GM19467 (cell line): ENCODE data around the gene SYT8.

ENCODE experiments used
- ATAC-seq: cut with Tn5 transposase; IDR thresholded peaks from one replicate; pipeline ENCODE4 v1.9.1; 2021; ENCODE audit warnings: mild to moderate bottlenecking, moderate library complexity; ENCODE audit not compliant: unreplicated experiment

SYT8 gene

DNA sequence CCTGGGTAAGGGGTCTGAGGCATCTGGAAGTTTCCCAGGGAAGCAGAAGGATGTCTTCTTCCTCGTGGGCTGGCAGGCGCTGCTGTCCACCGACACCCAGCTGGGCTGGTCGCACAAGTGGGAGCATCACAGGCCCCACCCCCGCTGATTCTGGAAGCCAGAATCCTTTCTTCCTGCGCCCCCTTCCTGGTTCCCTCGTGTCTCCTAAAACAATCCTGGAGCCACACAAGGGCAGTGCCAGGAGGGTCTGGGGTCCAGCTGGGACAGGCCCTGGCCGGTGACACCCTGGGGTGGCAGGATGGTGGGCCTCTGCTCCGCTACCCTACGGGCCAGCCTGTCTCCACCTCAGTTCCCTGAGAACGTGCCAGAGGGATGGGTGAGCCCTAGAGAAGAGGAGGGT lies 22.3 kb downstream of the SYT8 start:
- no peak for ATAC-seq

DNA sequence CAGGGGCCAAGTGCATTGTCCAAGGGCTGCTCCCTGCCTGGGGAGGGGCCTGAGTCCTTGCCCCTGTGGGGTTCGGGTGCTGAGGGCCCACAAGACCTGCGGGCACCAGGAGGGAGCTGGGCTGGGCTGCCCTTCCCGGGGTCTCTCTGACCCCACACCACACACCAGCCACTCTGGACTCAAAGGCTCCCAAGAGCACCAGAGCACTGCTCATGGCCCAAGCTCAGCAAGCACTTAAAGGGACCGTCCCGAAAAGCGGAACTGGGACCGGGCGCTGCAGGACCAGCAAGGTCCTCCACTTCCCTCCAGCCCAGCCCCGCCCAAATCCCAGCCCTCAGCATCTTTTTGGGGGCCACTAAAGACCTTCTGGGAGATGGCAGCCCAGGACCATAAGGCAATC lies 23.4 kb downstream of the SYT8 start:
- ATAC-seq = no peak

DNA sequence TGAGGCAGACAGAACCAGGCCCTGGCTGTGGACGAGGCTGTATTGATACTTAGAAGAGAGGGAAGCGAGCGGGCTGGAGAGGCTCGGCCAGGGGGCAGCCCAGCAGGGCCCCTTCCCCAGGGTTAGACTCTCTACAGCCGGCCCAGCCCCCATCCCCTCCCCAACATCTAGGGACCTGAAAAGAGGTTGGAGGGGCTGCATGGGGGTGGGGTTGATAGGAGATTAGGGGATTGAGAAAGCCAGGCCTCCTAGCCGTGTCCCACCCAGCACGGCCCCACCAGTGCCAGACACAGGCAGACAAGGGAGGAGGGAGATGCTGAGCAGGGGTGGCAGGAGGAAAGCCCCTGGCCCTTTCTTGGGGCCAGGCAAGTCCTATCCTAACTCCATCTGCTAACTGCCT lies 23.8 kb downstream of the SYT8 start:
- ATAC-seq = no peak

DNA sequence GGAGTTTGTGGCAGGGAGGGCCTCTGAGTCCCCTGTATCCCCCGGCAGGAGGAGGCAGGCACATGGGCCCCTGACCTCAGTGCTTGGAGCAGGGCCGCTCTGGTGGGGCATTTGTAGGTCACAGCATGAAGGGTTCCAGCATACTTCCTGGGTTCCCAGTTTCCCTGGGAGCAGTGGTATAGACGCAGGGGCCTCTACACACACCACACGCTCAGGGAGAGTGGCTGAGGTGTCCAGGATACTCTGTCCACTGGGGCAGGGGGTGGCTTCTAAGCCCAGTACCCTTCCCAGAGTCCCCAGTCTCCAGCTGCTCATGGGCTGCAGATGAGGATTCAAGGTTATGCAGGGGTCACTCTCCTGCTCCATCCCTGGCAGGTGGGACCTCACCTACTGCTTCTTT lies 24.2 kb downstream of the SYT8 start:
- no peak for ATAC-seq

DNA sequence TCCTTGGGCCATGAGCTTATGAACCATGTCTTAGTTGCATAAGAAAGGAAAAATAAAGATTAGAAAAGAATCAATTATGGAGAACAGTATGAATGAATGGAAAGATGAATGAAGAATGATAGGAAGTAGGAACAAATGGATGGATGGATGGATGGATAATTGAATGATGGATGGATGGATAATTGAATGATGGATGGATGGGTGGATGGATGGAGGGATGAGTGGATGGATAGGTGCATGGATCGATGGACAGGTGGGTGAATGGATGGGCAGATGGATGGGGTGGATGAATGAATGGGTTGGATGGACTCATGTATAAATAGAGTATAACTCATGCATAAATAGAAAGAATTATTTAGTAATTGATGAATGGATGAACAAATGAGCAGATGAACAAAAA lies 25.3 kb downstream of the SYT8 start:
- no peak for ATAC-seq

DNA sequence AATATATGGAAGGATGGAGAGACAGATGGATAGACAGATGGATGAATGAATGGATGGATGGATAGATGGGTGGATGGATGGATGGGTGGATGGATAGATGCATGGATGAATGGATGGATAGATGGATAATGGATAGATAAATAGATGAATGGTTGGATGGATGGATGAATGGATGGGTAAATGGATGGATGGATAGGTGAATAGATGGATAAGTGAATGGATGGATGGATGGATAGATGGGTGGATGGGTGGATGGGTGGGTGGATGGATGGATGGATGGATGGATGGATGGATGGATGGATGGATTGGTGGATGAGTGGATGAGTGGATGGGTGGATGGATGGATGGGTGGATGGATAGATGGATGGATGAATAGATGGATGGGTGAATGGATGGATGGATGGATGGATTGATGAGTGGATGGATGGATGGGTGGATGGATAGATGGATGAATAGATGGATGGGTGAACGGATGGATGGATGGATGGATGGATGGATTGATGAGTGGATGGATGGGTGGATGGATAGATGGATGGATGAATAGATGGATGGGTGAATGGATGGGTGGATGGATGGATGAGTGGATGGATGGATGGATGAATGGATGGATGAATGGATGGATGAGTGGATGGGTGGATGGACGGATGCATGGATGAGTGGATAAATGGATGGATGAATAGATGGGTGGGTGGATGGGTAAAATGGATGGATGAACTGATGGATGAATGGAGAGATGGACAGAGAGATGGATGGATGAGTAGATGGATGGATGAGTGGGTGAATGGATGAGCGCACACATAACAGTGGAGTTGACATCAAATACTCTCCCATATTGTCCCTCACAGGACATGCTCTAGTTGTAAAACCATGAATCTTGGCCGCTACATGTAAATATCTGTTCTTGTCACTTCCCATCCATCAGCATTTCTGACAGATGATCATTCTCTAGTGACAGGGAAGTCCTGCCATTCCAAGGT lies 26.9 kb downstream of the SYT8 start:
- no peak for ATAC-seq

DNA sequence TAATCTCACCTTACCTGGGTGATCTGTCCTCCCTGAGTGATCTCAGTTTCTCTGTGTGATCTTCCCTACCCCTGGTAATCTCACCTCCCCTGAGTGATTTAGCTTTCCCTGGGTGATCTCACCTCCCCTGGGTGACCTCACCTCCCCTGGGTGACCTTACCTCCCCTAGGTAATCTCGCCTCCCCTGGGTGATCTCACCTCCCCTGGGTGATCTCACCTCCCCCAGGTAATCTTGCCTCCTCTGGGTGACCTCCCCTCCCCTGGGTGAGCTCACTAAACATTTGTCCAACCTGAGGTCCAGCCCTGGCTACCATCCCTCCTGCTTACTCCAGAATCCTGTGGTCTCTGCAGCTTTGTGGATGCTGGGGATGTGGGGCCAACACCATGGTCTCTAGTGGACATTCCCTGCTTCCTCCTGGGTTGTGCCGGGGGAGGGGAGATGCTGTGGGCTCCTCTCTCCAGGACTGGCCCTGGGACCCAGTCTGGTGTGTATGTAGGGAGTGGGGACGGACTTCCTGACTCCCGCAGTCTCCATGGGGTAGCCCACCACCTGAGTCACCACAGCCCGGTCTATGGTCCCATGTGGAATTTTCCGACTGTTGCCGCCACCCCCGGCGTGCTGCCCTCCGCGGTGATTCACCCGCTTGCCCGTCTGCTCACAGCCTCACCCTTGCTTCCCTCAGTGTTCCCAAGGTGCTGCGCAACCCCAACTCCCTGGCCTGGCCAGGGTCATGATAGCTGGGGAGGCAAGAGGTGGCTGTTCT lies 28.0 kb downstream of the SYT8 start:
- ATAC-seq = no peak

DNA sequence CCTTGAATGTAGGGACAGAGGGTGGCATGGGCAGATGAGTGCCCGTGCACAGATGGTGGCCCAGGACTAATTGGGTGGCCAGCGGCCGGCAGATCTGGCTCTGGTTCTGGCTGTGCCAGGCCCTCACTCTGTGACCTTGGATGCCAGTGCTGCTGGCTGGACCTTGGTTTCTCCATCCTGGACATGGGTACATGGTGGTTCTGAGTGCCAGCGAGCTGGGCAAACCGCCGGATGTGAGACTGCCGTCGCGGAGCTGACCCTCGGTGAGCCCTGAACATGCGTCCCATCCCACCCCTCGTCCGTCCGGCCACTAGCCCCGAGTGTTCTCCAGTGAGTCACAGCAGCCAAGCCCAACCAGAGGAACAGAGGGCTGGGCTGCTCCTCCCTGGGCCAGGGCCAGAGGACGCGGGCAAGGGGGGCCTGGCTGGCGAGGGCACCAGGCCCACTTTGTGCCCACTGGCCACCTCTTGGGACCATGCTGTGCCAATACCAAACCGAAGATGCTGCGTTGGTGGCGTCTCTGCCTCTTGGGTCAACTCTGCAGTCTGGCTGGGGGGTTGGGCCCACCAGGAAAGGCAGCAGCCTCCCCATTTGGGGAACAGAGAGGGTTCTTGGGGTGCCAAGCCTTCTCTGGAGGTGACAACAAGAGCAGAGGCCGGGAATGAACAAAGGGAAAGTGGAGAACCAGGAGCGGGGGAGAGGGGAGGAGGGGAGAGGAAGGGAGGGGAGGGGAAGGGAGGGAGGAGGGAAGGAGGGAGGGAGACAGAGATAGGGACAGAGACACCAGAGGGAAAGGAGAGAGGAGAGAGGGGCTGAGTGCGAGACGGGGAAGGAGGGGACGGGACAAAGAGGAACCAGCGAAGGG lies 28.8 kb downstream of the SYT8 start:
- ATAC-seq = no peak

DNA sequence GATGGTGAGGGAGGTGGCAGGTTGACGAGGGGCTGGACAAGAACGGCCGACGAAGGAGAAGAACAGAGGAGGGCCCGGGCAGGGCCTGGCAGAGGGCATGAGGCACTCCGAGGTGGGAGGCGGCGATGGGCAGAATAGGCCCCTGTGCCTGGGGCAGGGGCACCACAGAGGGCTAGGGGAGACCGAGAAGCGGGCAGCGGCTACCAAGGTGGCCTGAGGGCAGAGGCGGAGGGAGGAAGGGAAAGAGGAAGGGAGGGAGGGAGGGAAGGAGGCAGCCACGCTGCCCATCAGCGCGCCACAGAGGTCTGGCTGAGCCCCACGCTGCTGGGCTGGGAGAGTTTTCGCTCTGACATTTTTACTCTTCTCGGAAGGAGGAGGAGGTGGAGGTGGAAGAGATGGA lies 29.4 kb downstream of the SYT8 start:
- ATAC-seq = no peak

DNA sequence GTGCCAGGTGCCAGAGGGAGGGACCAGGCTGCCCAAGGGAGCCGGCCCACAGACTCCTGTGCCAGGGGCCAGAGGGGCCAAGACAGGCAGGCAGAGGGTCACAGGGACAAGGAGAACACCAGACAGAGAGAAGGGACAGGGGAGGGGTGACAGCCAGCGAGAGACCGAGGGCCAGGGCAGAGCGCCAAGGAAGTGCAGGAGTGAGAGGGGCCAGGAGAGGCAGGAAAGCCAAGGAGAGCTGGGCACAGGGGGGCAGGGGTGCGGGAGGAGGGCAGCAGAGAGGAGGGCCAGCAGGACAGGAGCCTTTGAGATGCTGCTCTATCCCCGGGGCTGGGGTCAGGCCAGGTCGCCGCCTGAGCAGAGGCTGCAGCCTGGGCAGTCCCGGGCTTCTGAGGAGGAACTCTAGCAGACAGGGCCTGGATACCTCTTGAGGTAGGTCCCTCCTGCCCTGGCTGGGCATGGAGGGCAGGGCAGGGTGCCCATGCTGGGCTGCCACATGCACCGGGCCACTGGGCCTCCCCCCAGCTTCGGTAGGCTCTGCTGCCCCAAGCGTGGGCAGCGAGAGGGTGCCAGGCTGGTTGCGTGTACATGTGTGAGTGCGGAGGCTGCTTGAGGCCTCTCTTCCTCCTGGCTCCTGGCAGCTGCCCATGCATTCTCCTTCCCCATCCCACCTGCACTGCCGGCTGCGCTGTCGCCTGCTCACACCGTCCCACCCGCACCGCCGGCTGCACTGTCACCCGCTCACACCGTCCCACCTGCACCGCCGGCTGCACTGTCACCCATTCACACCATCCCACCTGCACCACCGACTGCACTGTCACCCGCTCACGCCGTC lies 30.3 kb downstream of the SYT8 start:
- ATAC-seq = no peak

DNA sequence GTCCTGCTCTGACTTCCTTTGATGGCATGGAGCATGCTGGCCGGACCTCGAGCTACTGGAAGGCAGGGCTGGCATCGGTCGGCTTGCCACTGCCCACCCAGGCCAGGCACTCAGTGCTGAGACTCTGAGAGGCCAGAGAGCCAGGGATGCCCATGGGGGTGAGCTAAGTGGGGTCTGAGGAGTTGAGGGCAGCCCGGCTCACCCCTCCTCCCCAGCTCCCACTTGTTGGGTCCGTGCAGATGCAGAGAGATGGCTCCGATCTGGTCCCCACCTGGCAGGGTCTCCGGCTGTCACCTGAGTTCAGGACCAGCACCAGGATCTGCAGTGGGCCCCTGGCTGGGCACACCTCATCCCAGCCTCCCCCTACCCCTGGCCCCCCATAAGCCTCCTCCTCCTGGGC lies 31.4 kb downstream of the SYT8 start:
- ATAC-seq = no peak

DNA sequence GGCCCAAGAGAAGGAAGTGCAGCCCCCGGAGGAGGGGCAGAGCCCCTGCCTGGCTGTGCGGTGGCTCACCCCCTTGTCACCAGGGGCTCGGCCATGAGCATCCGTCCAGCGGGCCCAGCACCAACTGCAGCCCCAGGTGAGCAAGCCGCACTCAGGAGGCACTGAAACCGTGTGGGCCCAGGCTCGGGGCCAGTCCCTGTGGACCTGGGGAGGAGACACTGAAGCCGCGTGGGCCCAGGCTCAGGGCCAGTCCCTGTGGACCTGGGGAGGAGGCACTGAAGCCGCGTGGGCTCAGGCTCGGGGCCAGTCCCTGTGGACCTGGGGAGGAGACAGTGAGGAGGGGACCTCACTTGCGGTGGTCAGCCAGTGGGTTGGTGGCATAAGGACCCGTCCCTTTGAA lies 32.0 kb downstream of the SYT8 start:
- no peak for ATAC-seq

DNA sequence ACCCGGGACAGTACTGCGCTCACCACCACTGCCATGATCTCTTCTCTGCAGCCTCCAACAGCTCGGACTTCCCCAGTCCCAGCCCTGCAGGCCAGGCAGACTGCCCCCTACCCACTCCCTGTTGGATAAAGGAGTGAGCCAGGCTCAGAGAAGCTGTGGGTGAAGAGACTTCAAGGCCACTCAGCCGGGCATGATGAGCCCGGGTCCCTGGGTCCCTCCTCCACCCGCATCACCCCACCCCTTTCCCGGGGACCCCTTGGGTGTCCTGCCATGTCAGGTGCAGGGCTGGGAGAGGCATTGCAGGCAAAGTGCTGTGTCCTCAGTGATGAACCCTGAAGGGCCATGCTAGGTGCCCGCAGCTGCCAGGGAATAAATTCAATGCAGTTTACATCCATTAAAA lies 32.6 kb downstream of the SYT8 start:
- no peak for ATAC-seq

DNA sequence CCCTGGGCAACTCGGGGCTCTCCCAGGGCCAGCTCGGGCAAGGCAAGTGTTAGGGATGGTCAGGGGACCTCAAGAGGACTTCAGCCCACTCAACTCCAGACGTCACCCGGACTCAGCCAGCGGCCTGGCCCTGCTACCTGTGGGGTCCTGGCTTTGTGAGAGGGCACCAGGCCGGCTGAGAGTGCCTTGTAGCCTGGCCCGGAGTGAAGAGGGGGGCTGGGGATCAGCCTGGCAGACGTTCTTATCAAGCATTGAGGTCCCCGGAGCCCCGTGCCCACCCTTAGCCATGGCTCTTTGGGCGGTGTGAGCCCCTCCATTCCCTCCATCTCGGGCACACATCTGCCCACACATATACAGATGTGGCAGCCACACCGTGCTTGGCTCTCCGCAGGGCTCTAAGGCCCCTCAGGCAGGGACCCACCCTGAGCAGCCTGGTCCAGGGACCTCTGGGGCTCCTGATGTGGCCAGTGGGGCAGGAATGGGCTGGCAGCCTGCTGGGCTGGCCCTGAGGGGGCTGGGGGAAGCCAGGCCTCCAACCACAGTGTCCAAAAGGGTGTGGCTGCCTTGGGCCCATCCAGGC lies 33.4 kb downstream of the SYT8 start:
- no peak for ATAC-seq

DNA sequence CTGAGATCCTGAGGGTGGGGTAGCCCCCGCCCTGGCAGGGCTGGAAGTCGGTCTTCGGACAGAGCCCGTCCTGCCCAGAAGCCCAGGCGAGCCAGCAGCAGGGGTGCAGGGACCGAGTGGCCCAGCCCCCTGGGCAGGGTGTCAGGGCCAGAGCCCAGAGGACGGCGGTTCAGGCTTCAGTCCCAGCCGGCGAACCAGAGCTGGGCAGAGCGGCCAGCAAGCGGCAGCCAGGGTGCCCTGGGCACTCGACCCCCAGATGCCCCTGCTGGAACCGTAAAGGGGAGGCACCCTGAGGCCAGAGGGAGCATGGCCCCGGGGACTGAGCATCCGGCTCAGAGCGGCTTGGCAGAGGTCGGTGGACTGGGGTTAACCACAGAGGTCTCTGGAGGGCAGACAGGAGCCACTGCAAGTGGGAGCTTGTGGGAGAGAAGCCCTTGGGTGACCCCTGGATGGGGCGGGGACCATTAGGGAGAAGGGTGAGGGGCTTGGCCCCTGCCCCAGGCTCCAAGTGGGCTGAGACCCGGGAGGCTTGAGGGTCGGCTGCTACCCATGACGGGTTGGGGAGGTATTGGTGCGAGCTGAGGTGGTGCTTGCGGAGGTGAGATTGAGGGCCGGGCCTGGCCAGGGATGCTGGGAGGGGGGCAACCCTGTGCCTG lies 34.0 kb downstream of the SYT8 start:
- ATAC-seq = no peak

DNA sequence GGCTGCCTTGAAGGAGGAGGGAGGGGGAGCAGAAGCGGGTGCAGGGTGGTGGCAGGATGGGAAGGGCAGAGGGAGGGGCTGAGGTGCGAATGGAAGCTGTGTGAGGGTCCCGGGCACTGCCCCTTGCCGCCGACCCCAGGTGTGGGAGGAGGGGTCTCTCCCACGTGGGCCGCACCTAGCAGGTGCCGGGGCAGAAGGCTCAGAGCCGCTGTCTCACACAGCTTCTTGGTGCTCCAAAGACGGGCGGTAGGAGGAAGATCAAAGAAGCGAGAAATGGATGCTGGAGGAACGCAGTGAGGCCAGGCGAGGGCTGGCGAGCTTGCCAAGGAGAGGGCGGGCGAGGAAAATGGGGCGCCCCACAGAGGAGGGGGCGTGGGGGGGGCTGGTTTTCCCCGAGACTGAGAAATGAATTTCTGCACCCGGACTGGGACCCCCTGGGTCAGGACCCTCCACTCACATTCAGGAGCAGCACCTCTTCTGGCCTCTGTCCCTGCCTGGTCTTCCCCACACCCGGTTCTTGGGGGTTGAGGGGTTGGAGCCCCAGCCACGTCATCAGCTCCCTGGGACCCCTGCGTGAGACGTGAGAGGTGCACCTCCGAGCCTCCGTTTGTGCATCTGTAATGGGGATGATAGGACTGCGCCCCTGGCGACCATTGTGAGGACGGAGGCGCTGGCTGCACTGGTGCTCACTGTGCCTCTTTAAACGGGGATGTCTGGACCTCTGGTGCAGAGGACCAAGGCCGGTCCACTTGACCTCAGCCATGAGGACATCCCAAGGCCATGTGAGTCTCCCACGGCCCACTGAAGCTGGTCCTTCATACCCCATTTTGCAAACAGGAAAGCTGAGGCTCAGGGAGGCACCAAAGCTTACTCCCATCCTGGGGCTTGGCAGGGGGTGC lies 34.9 kb downstream of the SYT8 start:
- no peak for ATAC-seq

DNA sequence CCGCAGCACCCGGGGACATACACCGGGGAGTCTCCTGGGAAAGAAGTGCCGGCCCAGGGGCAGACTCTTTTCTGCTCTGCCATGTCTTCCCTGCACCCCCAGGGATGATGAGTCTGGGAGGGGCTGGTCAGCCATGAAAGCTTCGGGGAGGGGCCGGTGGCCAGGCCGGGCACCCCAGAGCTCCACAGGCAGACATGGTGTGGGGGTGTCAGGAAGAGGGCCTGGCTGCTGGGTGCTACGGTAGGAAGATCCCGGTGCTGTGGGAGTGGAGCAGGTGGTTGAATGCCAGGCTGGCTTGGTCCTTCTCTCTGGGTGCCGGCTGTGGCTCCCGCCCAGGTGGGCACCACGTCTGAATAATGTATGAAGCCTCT lies 35.5 kb downstream of the SYT8 start:
- no peak for ATAC-seq

DNA sequence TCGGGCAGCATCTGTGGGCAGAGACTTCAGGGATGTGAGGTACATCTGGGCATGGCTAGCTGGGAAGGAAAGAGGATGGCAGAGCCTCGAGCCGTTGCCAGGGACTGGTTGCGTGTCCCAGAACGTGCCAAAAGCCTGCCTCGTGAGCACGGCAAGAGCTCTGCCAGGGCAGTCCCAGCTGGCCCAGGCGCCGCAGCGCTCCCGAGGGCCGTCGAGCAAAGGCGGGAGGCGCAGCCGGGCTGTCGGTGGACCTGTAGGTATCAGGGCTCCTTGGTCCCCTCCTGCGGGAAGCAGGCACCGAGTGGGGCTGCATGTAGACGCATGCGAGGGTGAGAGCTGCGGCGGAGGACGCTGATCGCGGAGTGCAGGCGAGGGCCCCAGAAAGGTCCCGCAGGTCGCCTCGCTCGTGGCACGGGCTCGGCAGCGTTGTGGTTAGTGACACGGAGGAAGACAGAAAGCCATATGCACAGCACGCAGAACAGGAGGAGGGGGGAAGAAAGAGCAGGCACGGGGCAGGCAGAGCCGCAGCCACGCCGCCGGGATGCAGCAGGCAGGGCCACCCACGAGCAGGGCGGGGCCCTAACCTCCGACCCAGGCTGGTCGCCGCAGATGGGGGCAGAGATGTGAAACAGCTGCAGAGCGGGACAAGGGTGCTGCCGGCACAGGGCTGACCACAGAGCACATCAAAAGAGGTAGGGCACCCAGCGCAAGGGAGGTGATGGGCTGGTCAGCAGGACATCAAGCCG lies 36.1 kb downstream of the SYT8 start:
- no peak for ATAC-seq
